H9 (cell line): ENCODE results near the gene RNASEH2B. TPM values are rescaled to one million over a fixed set of nuclear protein-coding genes. Genes with fewer than 3 reads are reported as not detected.

ENCODE experiments used
- DNase-seq: peaks from one replicate; pipeline ENCODE4 v3.0.0-alpha.2; 2017
- H2AFZ ChIP-seq: one replicate; pipeline ENCODE4 v1.6.1; 2013; ENCODE audit warnings: mild to moderate bottlenecking, low read length, control low read depth, moderate library complexity
- H2AK5ac ChIP-seq: 2 replicates; pipeline ENCODE4 v1.6.1; 2013; ENCODE audit warnings: low read length, control low read depth, mixed read lengths; ENCODE audit not compliant: insufficient read length
- H2BK120ac ChIP-seq: one replicate; pipeline ENCODE4 v1.6.1; 2013; ENCODE audit warnings: low read depth, mild to moderate bottlenecking, low read length, control low read depth, inconsistent platforms; ENCODE audit not compliant: poor library complexity, severe bottlenecking
- H2BK12ac ChIP-seq: 2 replicates; pipeline ENCODE4 v1.6.1; 2013; ENCODE audit warnings: low read length, control low read depth, mixed read lengths, low read depth; ENCODE audit not compliant: insufficient read length
- H2BK15ac ChIP-seq: 2 replicates; pipeline ENCODE4 v1.6.1; 2013; ENCODE audit warnings: low read depth, low read length, control low read depth
- H2BK20ac ChIP-seq: one replicate; pipeline ENCODE4 v1.6.1; 2013; ENCODE audit warnings: low read depth, mild to moderate bottlenecking, low read length, control low read depth, inconsistent platforms; ENCODE audit not compliant: poor library complexity, severe bottlenecking
- H2BK5ac ChIP-seq: 2 replicates; pipeline ENCODE4 v1.6.1; 2013; ENCODE audit warnings: low read length, control low read depth, mixed read lengths; ENCODE audit not compliant: insufficient read length
- H3K14ac ChIP-seq: 2 replicates; pipeline ENCODE4 v1.6.1; 2013; ENCODE audit warnings: low read length, control low read depth; ENCODE audit not compliant: insufficient read depth
- H3K18ac ChIP-seq: 2 replicates; pipeline ENCODE4 v1.6.1; 2013; ENCODE audit warnings: low read depth, mild to moderate bottlenecking, mixed read lengths, low read length, control low read depth; ENCODE audit not compliant: insufficient read length
- H3K23ac ChIP-seq: 2 replicates; pipeline ENCODE4 v1.6.1; 2013; ENCODE audit warnings: low read length, control low read depth, mixed read lengths, low read depth; ENCODE audit not compliant: insufficient read length
- H3K23me2 ChIP-seq: 2 replicates; pipeline ENCODE4 v1.6.1; 2013; ENCODE audit warnings: low read depth, mild to moderate bottlenecking, mixed read lengths, low read length, control low read depth; ENCODE audit not compliant: insufficient read length, poor library complexity, severe bottlenecking
- H3K27ac ChIP-seq: 2 replicates; pipeline ENCODE4 v1.5.1; 2013; ENCODE audit warnings: low read length, control low read depth, mixed read lengths, low read depth; ENCODE audit not compliant: insufficient read length
- H3K27me3 ChIP-seq: 2 replicates; pipeline ENCODE4 v1.6.1; 2013; ENCODE audit warnings: low read length, control low read depth, inconsistent platforms; ENCODE audit not compliant: insufficient read depth
- H3K4ac ChIP-seq: 2 replicates; pipeline ENCODE4 v1.6.1; 2013; ENCODE audit warnings: low read depth, mild to moderate bottlenecking, control low read depth, inconsistent platforms, low read length, moderate library complexity
- H3K4me1 ChIP-seq: 2 replicates; pipeline ENCODE4 v1.6.1; 2013; ENCODE audit warnings: low read length, control low read depth, inconsistent platforms; ENCODE audit not compliant: insufficient read depth
- H3K4me2 ChIP-seq: 2 replicates; pipeline ENCODE4 v1.6.1; 2013; ENCODE audit warnings: low read length, control low read depth, mixed read lengths; ENCODE audit not compliant: insufficient read length, insufficient read depth
- H3K56ac ChIP-seq: 2 replicates; pipeline ENCODE4 v1.6.1; 2013; ENCODE audit warnings: low read depth, mild to moderate bottlenecking, mixed read lengths, low read length, control low read depth; ENCODE audit not compliant: insufficient read length
- H3K79me1 ChIP-seq: 2 replicates; pipeline ENCODE4 v1.6.1; 2013; ENCODE audit warnings: low read depth, mild to moderate bottlenecking, moderate library complexity, low read length, control low read depth, inconsistent platforms; ENCODE audit not compliant: insufficient read depth, poor library complexity, severe bottlenecking
- H3K79me2 ChIP-seq: 2 replicates; pipeline ENCODE4 v1.6.1; 2013; ENCODE audit warnings: low read length, control low read depth, inconsistent platforms; ENCODE audit not compliant: insufficient read depth
- H3K9ac ChIP-seq: 2 replicates; pipeline ENCODE4 v1.6.1; 2013; ENCODE audit warnings: low read length, control low read depth, mixed read lengths; ENCODE audit not compliant: insufficient read length; ENCODE audit errors: extremely low read depth
- H3K9me3 ChIP-seq: one replicate; pipeline ENCODE4 v1.6.1; 2013; ENCODE audit warnings: low read depth, low read length, inconsistent platforms; ENCODE audit not compliant: control insufficient read depth
- H3T11ph ChIP-seq: one replicate; pipeline ENCODE4 v1.6.1; 2013; ENCODE audit warnings: mild to moderate bottlenecking, low read length, control low read depth, inconsistent platforms
- H4K20me1 ChIP-seq: one replicate; pipeline ENCODE4 v1.6.1; 2013; ENCODE audit not compliant: control insufficient read depth, insufficient read length, insufficient read depth
- H4K5ac ChIP-seq: 2 replicates; pipeline ENCODE4 v1.6.1; 2013; ENCODE audit warnings: low read depth, mild to moderate bottlenecking, mixed read lengths, low read length, control low read depth; ENCODE audit not compliant: insufficient read length
- H4K8ac ChIP-seq: replicated peaks from 2 replicates; pipeline ENCODE4 v1.6.1; 2013; ENCODE audit warnings: low read length, control low read depth, mixed read lengths, low read depth; ENCODE audit not compliant: insufficient read length
- H4K91ac ChIP-seq: 2 replicates; pipeline ENCODE4 v1.6.1; 2013; ENCODE audit warnings: low read depth, mild to moderate bottlenecking, moderate library complexity, mixed read lengths, low read length, control low read depth; ENCODE audit not compliant: insufficient read length
- H3K27ac Mint-ChIP-seq, 3 experiments: 2 replicates in 2 of 3; 3 replicates in 1 of 3; pipeline ENCODE4 v1.8.0; 2020 to 2021; ENCODE audit warnings: mixed read lengths in 3 of 3, mild to moderate bottlenecking in 1 of 3, moderate library complexity in 1 of 3
- H3K27me3 Mint-ChIP-seq: 2 replicates; pipeline ENCODE4 v1.8.0; 2021; ENCODE audit warnings: low read depth, mild to moderate bottlenecking, moderate library complexity, mixed read lengths
- H3K36me3 Mint-ChIP-seq, 3 experiments: 2 replicates in 2 of 3; 3 replicates in 1 of 3; pipeline ENCODE4 v1.8.0; 2020 to 2021; ENCODE audit warnings: low read depth in 3 of 3, mixed read lengths in 3 of 3; ENCODE audit not compliant: insufficient read depth in 1 of 3
- H3K4me1 Mint-ChIP-seq, 2 experiments: 2 replicates each; pipeline ENCODE4 v1.8.0; 2020; ENCODE audit warnings: mixed read lengths in 2 of 2
- H3K4me3 Mint-ChIP-seq, 2 experiments: 2 replicates in 1 of 2; 3 replicates in 1 of 2; pipeline ENCODE4 v1.8.0; 2020 to 2021; ENCODE audit warnings: mild to moderate bottlenecking in 2 of 2, mixed read lengths in 2 of 2, moderate library complexity in 1 of 2
- H3K9me3 Mint-ChIP-seq, 2 experiments: 2 replicates in 1 of 2; 3 replicates in 1 of 2; pipeline ENCODE4 v1.8.0; 2020; ENCODE audit warnings: mild to moderate bottlenecking in 2 of 2, mixed read lengths in 2 of 2, moderate library complexity in 1 of 2
- CTCF ChIP-seq: fragments of 200-600 bp; sonication (generic); conservative IDR thresholded peaks from 3 replicates; pipeline ENCODE4 v1.8.0; 2021; ENCODE audit warnings: antibody characterized with exemption, mild to moderate bottlenecking
- total RNA-seq: library from RNA; stranded (reverse); gene quantifications from 2 replicates; pipeline ENCODE4 v1.2.1, GENCODE V29; 2021

RNASEH2B gene
- total RNA-seq, 1 experiment from 2014 or later, result 53.9 TPM

DNA sequence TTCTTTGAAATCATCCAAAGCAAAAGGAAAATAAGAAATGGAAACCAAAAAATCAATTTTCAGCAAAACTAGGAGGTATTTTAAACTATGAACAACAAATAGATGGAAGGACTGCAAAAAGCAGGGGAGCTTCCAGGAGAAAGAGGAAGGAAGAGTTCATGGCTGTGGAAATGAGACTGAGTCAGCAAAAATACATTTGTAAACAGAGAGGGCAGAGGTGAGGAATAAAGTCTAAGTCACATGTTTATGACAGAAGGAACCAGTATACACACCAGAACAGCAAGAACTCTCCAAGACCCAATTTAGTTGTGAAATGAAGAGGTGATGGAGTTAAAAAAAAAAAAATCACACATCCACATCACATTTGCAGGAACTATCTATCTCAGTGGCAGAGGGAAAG is 69.6 kb downstream of the RNASEH2B start:
- Histone ChIP-seq H2BK12ac (no peak overlapping the region), H4K5ac (no peak overlapping the region), H3K4ac (no peak overlapping the region), H2BK5ac (no peak overlapping the region), H3T11ph (no peak overlapping the region), H3K23ac (no peak overlapping the region), H4K20me1 (no peaks in the 10 kb centered on the region), H2BK15ac (no peak overlapping the region), H3K4me2 (no peak overlapping the region), H2BK120ac (no peak overlapping the region), H2BK20ac (no peak overlapping the region), H3K27ac (no peak overlapping the region), H3K27me3 (no peaks in the 10 kb centered on the region), H3K56ac (no peak overlapping the region), H3K79me2 (no peaks in the 10 kb centered on the region), H2AK5ac (no peak overlapping the region), H3K4me1 (no peaks in the 10 kb centered on the region), H3K14ac (no peak overlapping the region), H2AFZ (no peak overlapping the region), H4K8ac (no peak overlapping the region), H3K9me3 (no peaks in the 10 kb centered on the region), H3K79me1 (no peaks in the 10 kb centered on the region), H3K18ac (no peak overlapping the region), H3K9ac (no peak overlapping the region), H4K91ac (no peak overlapping the region), H3K23me2 (no peaks in the 10 kb centered on the region)
- TF ChIP-seq CTCF, result no peak
- H3K4me1 Mint-ChIP-seq, result 0 out of 4 replicates have a peak, but pooled peaks cover 0 to 3% of the 10 kb centered on the region in 2 experiments
- H3K4me3 Mint-ChIP-seq, result no peak overlapping the region
- peaks cover 0 to 9% (median 5%) of the 10 kb centered on the region in 3 experiments; a peak in 4 of 7 replicates for H3K36me3 Mint-ChIP-seq
- no peak for DNase-seq
- peaks cover 6 to 8% of the 10 kb centered on the region in 2 experiments for H3K9me3 Mint-ChIP-seq
- no peaks in the 10 kb centered on the region; the same call in 1 of the 2 replicates for H3K27me3 Mint-ChIP-seq
- H3K27ac Mint-ChIP-seq, result no peak overlapping the region; a peak in 1 of 7 replicates
